Measurements from ENCODE around the gene PIP5K1B. TPM values are rescaled to one million over a fixed set of nuclear protein-coding genes. Genes with fewer than 3 reads are reported as not detected.

The PIP5K1B gene
- total and polyA plus RNA-seq, 10 of the 15 experiments (the other 5 are each of a cell fraction or from before 2014, with no cell fraction given): 6.8 to 16.3 (median 10.6) TPM

DNA sequence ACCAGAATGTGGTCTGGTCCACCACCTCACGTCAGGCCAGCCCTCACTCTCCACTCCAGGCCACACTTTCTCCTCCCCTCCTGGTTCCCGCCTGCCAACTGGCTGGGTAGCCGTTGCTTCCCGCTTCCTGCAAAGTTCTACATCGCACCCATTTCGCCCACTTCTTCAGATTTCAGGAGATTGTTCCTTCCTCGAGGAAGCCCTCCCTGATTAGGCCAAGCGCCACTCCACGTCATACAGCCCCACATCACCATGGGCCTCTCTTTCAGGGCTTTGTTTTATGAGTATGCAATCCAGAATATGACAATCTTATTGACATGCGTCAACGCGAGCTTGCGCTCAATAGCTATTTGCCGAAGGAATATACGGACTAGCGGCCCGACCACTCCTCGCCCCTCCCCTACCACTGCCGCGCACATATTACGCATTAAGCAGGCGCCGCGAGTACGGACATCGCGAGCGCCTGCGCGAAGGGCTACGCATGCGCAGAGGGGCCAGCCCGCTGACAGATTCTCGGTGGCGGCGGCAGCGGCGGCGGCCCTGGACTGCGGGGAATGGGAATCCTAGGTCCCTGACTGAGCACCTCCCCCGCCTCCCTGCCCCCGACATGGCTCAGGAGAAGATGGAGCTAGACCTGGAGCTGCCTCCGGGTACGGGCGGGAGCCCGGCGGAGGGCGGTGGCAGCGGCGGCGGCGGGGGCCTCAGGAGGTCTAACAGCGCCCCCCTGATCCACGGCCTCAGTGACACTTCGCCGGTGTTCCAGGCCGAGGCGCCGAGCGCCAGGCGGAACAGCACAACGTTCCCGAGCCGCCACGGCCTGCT, 74.7 kb downstream of the PIP5K1B start (continued):
- TF ChIP-seq ZNF207 (IDR thresholded peaks at IDR 0.05; ENCODE audit: borderline replicate concordance) (peak; percentile 93), RAD51 (IDR thresholded peaks at IDR 0.05) (no peak), CREM (IDR thresholded peaks at IDR 0.05; ENCODE audit: low read depth) (peak; percentile 99), RBBP5 (conservative IDR thresholded peaks at IDR 0.05) (no peak), CHD4 (IDR thresholded peaks at IDR 0.05) (no peak), RUNX3 (IDR thresholded peaks at IDR 0.05; ENCODE audit: low read length) (peak; percentile 62), CHD1 (IDR thresholded peaks at IDR 0.05; ENCODE audit: low read depth, low read length) (no peak), NR2C1 (IDR thresholded peaks at IDR 0.05) (no peak), MTA3 (IDR thresholded peaks at IDR 0.05; ENCODE audit: borderline replicate concordance, low read length) (no peak), CBX5 (IDR thresholded peaks at IDR 0.05; ENCODE audit: low read depth) (0 out of 2 replicates have a peak, but pooled peaks have one; percentile 32), BHLHE40 (IDR thresholded peaks at IDR 0.05; ENCODE audit: borderline replicate concordance in 1 of 2, low read depth in 2 of 2, low read length in 1 of 2) (0 out of 4 replicates have a peak, but pooled peaks of 1 of the 2 experiments have one; percentile 31), NFYB (IDR thresholded peaks at IDR 0.05; ENCODE audit: insufficient read depth, low read depth, low read length) (no peak)
- TF ChIP-seq, protein P1, sequence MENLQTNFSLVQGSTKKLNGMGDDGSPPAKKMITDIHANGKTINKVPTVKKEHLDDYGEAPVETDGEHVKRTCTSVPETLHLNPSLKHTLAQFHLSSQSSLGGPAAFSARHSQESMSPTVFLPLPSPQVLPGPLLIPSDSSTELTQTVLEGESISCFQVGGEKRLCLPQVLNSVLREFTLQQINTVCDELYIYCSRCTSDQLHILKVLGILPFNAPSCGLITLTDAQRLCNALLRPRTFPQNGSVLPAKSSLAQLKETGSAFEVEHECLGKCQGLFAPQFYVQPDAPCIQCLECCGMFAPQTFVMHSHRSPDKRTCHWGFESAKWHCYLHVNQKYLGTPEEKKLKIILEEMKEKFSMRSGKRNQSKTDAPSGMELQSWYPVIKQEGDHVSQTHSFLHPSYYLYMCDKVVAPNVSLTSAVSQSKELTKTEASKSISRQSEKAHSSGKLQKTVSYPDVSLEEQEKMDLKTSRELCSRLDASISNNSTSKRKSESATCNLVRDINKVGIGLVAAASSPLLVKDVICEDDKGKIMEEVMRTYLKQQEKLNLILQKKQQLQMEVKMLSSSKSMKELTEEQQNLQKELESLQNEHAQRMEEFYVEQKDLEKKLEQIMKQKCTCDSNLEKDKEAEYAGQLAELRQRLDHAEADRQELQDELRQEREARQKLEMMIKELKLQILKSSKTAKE (IDR thresholded peaks at IDR 0.05; ENCODE audit: low read depth, poor library complexity, severe bottlenecking): no peak
- TF ChIP-seq, protein P2, sequence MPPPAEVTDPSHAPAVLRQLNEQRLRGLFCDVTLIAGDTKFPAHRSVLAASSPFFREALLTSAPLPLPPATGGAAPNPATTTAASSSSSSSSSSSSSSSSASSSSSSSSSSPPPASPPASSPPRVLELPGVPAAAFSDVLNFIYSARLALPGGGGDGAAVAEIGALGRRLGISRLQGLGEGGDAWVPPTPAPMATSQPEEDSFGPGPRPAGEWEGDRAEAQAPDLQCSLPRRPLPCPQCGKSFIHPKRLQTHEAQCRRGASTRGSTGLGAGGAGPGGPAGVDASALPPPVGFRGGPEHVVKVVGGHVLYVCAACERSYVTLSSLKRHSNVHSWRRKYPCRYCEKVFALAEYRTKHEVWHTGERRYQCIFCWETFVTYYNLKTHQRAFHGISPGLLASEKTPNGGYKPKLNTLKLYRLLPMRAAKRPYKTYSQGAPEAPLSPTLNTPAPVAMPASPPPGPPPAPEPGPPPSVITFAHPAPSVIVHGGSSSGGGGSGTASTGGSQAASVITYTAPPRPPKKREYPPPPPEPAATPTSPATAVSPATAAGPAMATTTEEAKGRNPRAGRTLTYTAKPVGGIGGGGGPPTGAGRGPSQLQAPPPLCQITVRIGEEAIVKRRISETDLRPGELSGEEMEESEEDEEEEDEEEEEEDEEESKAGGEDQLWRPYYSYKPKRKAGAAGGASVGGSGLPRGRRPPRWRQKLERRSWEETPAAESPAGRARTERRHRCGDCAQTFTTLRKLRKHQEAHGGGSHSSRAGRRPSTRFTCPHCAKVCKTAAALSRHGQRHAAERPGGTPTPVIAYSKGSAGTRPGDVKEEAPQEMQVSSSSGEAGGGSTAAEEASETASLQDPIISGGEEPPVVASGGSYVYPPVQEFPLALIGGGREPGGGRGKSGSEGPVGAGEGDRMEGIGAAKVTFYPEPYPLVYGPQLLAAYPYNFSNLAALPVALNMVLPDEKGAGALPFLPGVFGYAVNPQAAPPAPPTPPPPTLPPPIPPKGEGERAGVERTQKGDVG (CRISPR knock-in tag; IDR thresholded peaks at IDR 0.05): 0 out of 2 replicates have a peak, but pooled peaks have one; percentile 35
- TF ChIP-seq, protein P3, sequence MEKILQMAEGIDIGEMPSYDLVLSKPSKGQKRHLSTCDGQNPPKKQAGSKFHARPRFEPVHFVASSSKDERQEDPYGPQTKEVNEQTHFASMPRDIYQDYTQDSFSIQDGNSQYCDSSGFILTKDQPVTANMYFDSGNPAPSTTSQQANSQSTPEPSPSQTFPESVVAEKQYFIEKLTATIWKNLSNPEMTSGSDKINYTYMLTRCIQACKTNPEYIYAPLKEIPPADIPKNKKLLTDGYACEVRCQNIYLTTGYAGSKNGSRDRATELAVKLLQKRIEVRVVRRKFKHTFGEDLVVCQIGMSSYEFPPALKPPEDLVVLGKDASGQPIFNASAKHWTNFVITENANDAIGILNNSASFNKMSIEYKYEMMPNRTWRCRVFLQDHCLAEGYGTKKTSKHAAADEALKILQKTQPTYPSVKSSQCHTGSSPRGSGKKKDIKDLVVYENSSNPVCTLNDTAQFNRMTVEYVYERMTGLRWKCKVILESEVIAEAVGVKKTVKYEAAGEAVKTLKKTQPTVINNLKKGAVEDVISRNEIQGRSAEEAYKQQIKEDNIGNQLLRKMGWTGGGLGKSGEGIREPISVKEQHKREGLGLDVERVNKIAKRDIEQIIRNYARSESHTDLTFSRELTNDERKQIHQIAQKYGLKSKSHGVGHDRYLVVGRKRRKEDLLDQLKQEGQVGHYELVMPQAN (conservative IDR thresholded peaks at IDR 0.05): peak; percentile 74; the same call in 1 of the 2 replicates
- TF ChIP-seq, protein P4, sequence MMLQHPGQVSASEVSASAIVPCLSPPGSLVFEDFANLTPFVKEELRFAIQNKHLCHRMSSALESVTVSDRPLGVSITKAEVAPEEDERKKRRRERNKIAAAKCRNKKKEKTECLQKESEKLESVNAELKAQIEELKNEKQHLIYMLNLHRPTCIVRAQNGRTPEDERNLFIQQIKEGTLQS (IDR thresholded peaks at IDR 0.05; ENCODE audit: borderline replicate concordance, extremely low read depth, low read depth, low read length): peak; percentile 96
- TF ChIP-seq, protein P5, sequence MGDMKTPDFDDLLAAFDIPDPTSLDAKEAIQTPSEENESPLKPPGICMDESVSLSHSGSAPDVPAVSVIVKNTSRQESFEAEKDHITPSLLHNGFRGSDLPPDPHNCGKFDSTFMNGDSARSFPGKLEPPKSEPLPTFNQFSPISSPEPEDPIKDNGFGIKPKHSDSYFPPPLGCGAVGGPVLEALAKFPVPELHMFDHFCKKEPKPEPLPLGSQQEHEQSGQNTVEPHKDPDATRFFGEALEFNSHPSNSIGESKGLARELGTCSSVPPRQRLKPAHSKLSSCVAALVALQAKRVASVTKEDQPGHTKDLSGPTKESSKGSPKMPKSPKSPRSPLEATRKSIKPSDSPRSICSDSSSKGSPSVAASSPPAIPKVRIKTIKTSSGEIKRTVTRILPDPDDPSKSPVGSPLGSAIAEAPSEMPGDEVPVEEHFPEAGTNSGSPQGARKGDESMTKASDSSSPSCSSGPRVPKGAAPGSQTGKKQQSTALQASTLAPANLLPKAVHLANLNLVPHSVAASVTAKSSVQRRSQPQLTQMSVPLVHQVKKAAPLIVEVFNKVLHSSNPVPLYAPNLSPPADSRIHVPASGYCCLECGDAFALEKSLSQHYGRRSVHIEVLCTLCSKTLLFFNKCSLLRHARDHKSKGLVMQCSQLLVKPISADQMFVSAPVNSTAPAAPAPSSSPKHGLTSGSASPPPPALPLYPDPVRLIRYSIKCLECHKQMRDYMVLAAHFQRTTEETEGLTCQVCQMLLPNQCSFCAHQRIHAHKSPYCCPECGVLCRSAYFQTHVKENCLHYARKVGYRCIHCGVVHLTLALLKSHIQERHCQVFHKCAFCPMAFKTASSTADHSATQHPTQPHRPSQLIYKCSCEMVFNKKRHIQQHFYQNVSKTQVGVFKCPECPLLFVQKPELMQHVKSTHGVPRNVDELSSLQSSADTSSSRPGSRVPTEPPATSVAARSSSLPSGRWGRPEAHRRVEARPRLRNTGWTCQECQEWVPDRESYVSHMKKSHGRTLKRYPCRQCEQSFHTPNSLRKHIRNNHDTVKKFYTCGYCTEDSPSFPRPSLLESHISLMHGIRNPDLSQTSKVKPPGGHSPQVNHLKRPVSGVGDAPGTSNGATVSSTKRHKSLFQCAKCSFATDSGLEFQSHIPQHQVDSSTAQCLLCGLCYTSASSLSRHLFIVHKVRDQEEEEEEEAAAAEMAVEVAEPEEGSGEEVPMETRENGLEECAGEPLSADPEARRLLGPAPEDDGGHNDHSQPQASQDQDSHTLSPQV (IDR thresholded peaks at IDR 0.05): no peak
